ENCODE measurements around the gene CCDC92. TPM values are rescaled to one million over a fixed set of nuclear protein-coding genes. Genes with fewer than 3 reads are reported as not detected.
"Not testable (repeated sequence)": the region's sequence is repeated elsewhere in the genome, so short reads cannot be mapped to it uniquely, and the experiment has no call there.

CCDC92 gene
- total RNA-seq, 1 experiment from 2014 or later: 5.5 TPM

GRCh38 chr12:123949770-123950165 is 22.9 kb downstream of the CCDC92 start:
- DNase-seq (ENCODE audit: low spot score): no peak

GRCh38 chr12:123948796-123949769 is 23.5 kb downstream of the CCDC92 start:
- no peak for DNase-seq (ENCODE audit: low spot score)

GRCh38 chr12:123948401-123948795 is 24.2 kb downstream of the CCDC92 start:
- no peak for DNase-seq (ENCODE audit: low spot score)

GRCh38 chr12:123947531-123947930 is 25.1 kb downstream of the CCDC92 start:
- not testable (repeated sequence) for DNase-seq (ENCODE audit: low spot score)

- not testable (repeated sequence) for DNase-seq (ENCODE audit: low spot score)
Measured at GRCh38 chr12:123946516-123947505, 25.8 kb downstream of the CCDC92 start.

- no peak for DNase-seq (ENCODE audit: low spot score)
Measured at GRCh38 chr12:123946152-123946515, 26.5 kb downstream of the CCDC92 start.

GRCh38 chr12:123945287-123946151 is 27.1 kb downstream of the CCDC92 start:
- no peak for DNase-seq (ENCODE audit: low spot score)

GRCh38 chr12:123944696-123945095 is 27.9 kb downstream of the CCDC92 start:
- DNase-seq (ENCODE audit: low spot score): no peak

GRCh38 chr12:123943816-123944215 is 28.8 kb downstream of the CCDC92 start:
- DNase-seq (ENCODE audit: low spot score): no peak

- DNase-seq (ENCODE audit: low spot score): no peak
Measured at GRCh38 chr12:123942911-123943648, 29.6 kb downstream of the CCDC92 start.

GRCh38 chr12:123942238-123942653 is 30.4 kb downstream of the CCDC92 start:
- no peak for DNase-seq (ENCODE audit: low spot score)

- DNase-seq (ENCODE audit: low spot score): no peak
Measured at GRCh38 chr12:123941624-123942237, 30.9 kb downstream of the CCDC92 start.

- DNase-seq (ENCODE audit: low spot score): no peak
Measured at GRCh38 chr12:123941000-123941399, 31.6 kb downstream of the CCDC92 start.

- DNase-seq (ENCODE audit: low spot score): no peak
Measured at GRCh38 chr12:123940627-123940966, 32.0 kb downstream of the CCDC92 start.

GRCh38 chr12:123939716-123940626 is 32.7 kb downstream of the CCDC92 start:
- no peak for DNase-seq (ENCODE audit: low spot score)

GRCh38 chr12:123938679-123939480 is 33.8 kb downstream of the CCDC92 start:
- no peak for DNase-seq (ENCODE audit: low spot score)

GRCh38 chr12:123937707-123938591 is 34.7 kb downstream of the CCDC92 start:
- no peak for DNase-seq (ENCODE audit: low spot score)
